Liver (tissue), 2 donors: ENCODE data around the gene ZCCHC8.

Experiments used
- HNF4A ChIP-seq, 2 donors: conservative IDR thresholded peaks; 2 replicates each; pipeline ENCODE4 v1.6.1; 2016; ENCODE audit warnings: antibody characterized with exemption in 2 of 2, mild to moderate bottlenecking in 2 of 2
- YY1 ChIP-seq: IDR thresholded peaks from 2 replicates; pipeline ENCODE4 v1.6.1; 2016; ENCODE audit warnings: antibody characterized with exemption, mild to moderate bottlenecking
- donor health status: healthy.

GRCh38 chr12:122435186-122435585, 65.5 kb downstream of the ZCCHC8 start:
- TF ChIP-seq YY1, result no peak
- no peak for TF ChIP-seq HNF4A (conservative IDR thresholded peaks at IDR 0.05)
